K562 (cell line): Measurements from ENCODE around the gene GLRX2. TPM values are rescaled to one million over a fixed set of nuclear protein-coding genes. Genes with fewer than 3 reads are reported as not detected.

Source experiments
- KLF6 ChIP-seq: fragments of 250-450 bp; sonication (Bioruptor Pico); IDR thresholded peaks from 2 replicates; pipeline ENCODE4 v1.4.0; 2020; ENCODE audit warnings: mild to moderate bottlenecking, moderate library complexity, borderline replicate concordance
- MGA ChIP-seq: fragments of 450-650 bp; IDR thresholded peaks from 2 replicates; pipeline ENCODE4 v1.6.1; 2016; ENCODE audit warnings: mild to moderate bottlenecking, moderate library complexity
- RUNX1 ChIP-seq: sonication (generic); IDR thresholded peaks from 2 replicates; pipeline ENCODE4 v1.6.1; 2016; ENCODE audit warnings: antibody characterized with exemption, low read depth
- SIRT6 ChIP-seq: IDR thresholded peaks from one replicate; pipeline ENCODE4 v1.6.1; 2012; ENCODE audit warnings: low read depth, mild to moderate bottlenecking, control low read depth, inconsistent platforms, low read length, moderate library complexity
- USF2 ChIP-seq: sonication (generic); formaldehyde crosslinking; IDR thresholded peaks from 2 replicates; pipeline ENCODE4 v1.5.0; 2020; ENCODE audit warnings: missing genetic modification reagents
- ZBED1 ChIP-seq: IDR thresholded peaks from 2 replicates; pipeline ENCODE4 v1.6.1; 2014
- polyA plus RNA-seq, 8 experiments: library from polyadenylated mRNA; depleted of rRNA in 4 of 8; stranded (reverse) in 5 of 8; unstranded in 3 of 8; fragments of >200 nt; fragmentation: Nextera tagmentation in 2 of 8; fragmentation: Illumina TruSeq in 1 of 8; extraction: Ambion mirVana in 2 of 8; extraction: Trizol in 1 of 8; gene quantifications; 2 replicates each; pipeline versions ENCODE4 v1.2.1 to v1.2.3, GENCODE V29; 2011 to 2014; ENCODE audit warnings: inconsistent platforms in 1 of 8, missing spikeins in 1 of 8
- total RNA-seq, 7 experiments: library from RNA; depleted of rRNA in 6 of 7; stranded (reverse); fragments of >200 nt in 6 of 7; fragmentation: Illumina TruSeq in 2 of 7; extraction: Trizol in 2 of 7; gene quantifications; 2 replicates each; pipeline versions ENCODE4 v1.2.1 to v1.2.3, GENCODE V29; 2011 to 2021; ENCODE audit warnings: low replicate concordance in 1 of 7
- TF ChIP-seq, protein P1 (sequence below): fragments of 250-450 bp; sonication (Bioruptor Pico); IDR thresholded peaks from 2 replicates; pipeline ENCODE4 v1.4.0; 2020; ENCODE audit warnings: mild to moderate bottlenecking, moderate library complexity, borderline replicate concordance
- TF ChIP-seq, protein P2 (sequence below): IDR thresholded peaks from 2 replicates; pipeline ENCODE4 v1.6.1; 2014; ENCODE audit warnings: antibody characterized with exemption

Gene GLRX2
- total and polyA plus RNA-seq, 9 of the 15 experiments (the other 6 are each of a cell fraction or from before 2014, with no cell fraction given): 13.3 to 82.6 (median 55.1) TPM

DNA sequence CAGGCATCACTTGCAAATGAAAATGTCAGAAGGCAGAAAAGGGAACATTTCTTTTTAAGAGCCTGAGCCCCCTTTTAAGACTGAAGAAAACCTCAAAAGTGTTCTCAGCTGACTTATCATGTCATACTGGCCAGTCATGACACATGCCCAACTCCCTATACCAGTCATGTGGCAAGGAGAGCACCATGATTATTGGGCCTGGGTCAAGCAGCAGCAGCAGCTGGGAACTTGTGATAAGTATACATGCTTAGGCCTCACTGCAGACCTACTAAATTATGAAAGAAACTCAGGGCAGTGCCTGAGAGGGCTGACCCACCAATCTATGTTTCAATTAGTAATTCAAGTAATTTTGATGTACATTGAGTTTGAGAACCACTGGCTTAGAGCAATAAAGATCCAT, 37.2 kb downstream of the GLRX2 start (continued):
- no peak for TF ChIP-seq SIRT6
- TF ChIP-seq KLF6: no peak
- TF ChIP-seq ZBED1: no peak
- no peak for TF ChIP-seq USF2 (CRISPR knock-in tag)
- TF ChIP-seq, protein P1, sequence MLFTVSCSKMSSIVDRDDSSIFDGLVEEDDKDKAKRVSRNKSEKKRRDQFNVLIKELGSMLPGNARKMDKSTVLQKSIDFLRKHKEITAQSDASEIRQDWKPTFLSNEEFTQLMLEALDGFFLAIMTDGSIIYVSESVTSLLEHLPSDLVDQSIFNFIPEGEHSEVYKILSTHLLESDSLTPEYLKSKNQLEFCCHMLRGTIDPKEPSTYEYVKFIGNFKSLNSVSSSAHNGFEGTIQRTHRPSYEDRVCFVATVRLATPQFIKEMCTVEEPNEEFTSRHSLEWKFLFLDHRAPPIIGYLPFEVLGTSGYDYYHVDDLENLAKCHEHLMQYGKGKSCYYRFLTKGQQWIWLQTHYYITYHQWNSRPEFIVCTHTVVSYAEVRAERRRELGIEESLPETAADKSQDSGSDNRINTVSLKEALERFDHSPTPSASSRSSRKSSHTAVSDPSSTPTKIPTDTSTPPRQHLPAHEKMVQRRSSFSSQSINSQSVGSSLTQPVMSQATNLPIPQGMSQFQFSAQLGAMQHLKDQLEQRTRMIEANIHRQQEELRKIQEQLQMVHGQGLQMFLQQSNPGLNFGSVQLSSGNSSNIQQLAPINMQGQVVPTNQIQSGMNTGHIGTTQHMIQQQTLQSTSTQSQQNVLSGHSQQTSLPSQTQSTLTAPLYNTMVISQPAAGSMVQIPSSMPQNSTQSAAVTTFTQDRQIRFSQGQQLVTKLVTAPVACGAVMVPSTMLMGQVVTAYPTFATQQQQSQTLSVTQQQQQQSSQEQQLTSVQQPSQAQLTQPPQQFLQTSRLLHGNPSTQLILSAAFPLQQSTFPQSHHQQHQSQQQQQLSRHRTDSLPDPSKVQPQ (CRISPR knock-in tag): no peak
- 0 out of 2 replicates have a peak, but pooled peaks have one; percentile 10 for TF ChIP-seq MGA
- TF ChIP-seq, protein P2, sequence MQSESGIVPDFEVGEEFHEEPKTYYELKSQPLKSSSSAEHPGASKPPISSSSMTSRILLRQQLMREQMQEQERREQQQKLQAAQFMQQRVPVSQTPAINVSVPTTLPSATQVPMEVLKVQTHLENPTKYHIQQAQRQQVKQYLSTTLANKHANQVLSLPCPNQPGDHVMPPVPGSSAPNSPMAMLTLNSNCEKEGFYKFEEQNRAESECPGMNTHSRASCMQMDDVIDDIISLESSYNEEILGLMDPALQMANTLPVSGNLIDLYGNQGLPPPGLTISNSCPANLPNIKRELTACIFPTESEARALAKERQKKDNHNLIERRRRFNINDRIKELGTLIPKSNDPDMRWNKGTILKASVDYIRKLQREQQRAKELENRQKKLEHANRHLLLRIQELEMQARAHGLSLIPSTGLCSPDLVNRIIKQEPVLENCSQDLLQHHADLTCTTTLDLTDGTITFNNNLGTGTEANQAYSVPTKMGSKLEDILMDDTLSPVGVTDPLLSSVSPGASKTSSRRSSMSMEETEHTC: peak; percentile 58; the same call in 1 of the 2 replicates
- TF ChIP-seq RUNX1: no peak
